CD1c-positive myeloid dendritic cell (primary cell): ENCODE measurements around the gene FOSL1.

Source experiments
- DNase-seq: peaks from one replicate; pipeline ENCODE4 v3.0.0-alpha.2; 2016; ENCODE audit errors: extremely low spot score

The FOSL1 gene

GRCh38 chr11:65919573-65920371 lies 19.6 kb upstream of the FOSL1 start:
- peak; percentile 48 for DNase-seq

- peak; percentile 99 for DNase-seq
Observed at GRCh38 chr11:65919141-65919572, 19.0 kb upstream of the FOSL1 start, which contains the start of gene DRAP1. DRAP1 (plus strand) TSS chr11:65919426; CDS start chr11:65919502, 76 bp downstream.

- no peak for DNase-seq
Observed at GRCh38 chr11:65918211-65919140, 18.3 kb upstream of the FOSL1 start, which contains the start of gene C11orf68. C11orf68 (minus strand) TSS chr11:65919062; CDS start chr11:65919031, 31 bp downstream.

- no peak for DNase-seq
Observed at GRCh38 chr11:65917434-65918210, 17.4 kb upstream of the FOSL1 start.

GRCh38 chr11:65917077-65917433 lies 16.9 kb upstream of the FOSL1 start:
- no peak for DNase-seq

- DNase-seq, result no peak
Observed at GRCh38 chr11:65916391-65916790, 16.2 kb upstream of the FOSL1 start.

- peak; percentile 47 for DNase-seq
Observed at GRCh38 chr11:65915821-65916251, 15.6 kb upstream of the FOSL1 start.

GRCh38 chr11:65915101-65915820 lies 15.1 kb upstream of the FOSL1 start:
- no peak for DNase-seq

GRCh38 chr11:65912845-65913244 lies 12.7 kb upstream of the FOSL1 start:
- no peak for DNase-seq

- DNase-seq, result peak; percentile 38
Observed at GRCh38 chr11:65911682-65912568, 11.7 kb upstream of the FOSL1 start.

GRCh38 chr11:65907878-65908277 lies 7.7 kb upstream of the FOSL1 start:
- no peak for DNase-seq

GRCh38 chr11:65906602-65907001 lies 6.4 kb upstream of the FOSL1 start:
- DNase-seq, result no peak

GRCh38 chr11:65903715-65904114 lies 3.5 kb upstream of the FOSL1 start:
- no peak for DNase-seq

GRCh38 chr11:65903068-65903481 lies 2.9 kb upstream of the FOSL1 start:
- no peak for DNase-seq

GRCh38 chr11:65900899-65901180 lies 652 bp upstream of the FOSL1 start:
- DNase-seq, result no peak

GRCh38 chr11:65899356-65900124 lies 648 bp downstream of the FOSL1 start:
- DNase-seq, result peak; percentile 83

- DNase-seq, result no peak
Observed at GRCh38 chr11:65898656-65899355, 1.4 kb downstream of the FOSL1 start.

GRCh38 chr11:65897020-65897471 lies 3.1 kb downstream of the FOSL1 start:
- no peak for DNase-seq
